Retinal pigment epithelial cell (primary cell): Measurements from ENCODE around the gene AP1S2.

Experiments
- DNase-seq: peaks from one replicate; pipeline ENCODE4 v3.0.0-alpha.2; 2010; ENCODE audit warnings: low read depth
- H3K4me3 ChIP-seq: 2 replicates; pipeline ENCODE4 v1.5.1; 2011; ENCODE audit warnings: mild to moderate bottlenecking, low read length, control low read depth, moderate library complexity
- CTCF ChIP-seq: conservative IDR thresholded peaks from 2 replicates; pipeline ENCODE4 v1.5.1; 2011; ENCODE audit warnings: low read depth, low read length, control low read depth, inconsistent platforms

Gene AP1S2

GRCh38 chrX:15869695-15870094 is 15.1 kb upstream of the AP1S2 start:
- no peak overlapping the region for H3K4me3 ChIP-seq
- DNase-seq = no peak
- TF ChIP-seq CTCF = no peak

- H3K4me3 ChIP-seq = no peak overlapping the region
- TF ChIP-seq CTCF = no peak
- no peak for DNase-seq
These were observed 11.5 kb upstream of the AP1S2 start for GRCh38 chrX:15866147-15866546.

- no peak for DNase-seq
- H3K4me3 ChIP-seq = no peak overlapping the region
- no peak for TF ChIP-seq CTCF
These were observed 10.0 kb upstream of the AP1S2 start for GRCh38 chrX:15864629-15865028.

DNA sequence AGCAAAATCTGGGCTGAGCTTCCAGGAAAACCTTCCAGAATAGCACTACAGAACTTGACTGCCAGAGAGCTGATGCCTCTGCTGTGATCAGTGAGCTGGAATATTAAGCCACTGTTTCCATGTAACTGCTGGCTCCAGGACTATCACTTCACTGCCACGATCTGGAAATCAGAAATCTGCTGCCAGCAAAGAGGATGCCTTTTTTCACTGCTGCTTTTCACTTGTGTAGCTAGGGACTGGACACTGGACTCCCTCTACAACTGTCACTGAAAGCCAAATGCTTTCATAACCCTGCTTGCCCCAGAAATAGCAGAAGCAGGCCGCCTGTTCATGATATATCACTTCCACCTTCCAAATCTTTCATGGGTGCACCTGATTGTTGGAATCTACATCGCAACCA is 9.4 kb upstream of the AP1S2 start:
- no peak overlapping the region for H3K4me3 ChIP-seq
- no peak for TF ChIP-seq CTCF
- no peak for DNase-seq

GRCh38 chrX:15860921-15861320 is 6.3 kb upstream of the AP1S2 start:
- no peak for DNase-seq
- no peak for TF ChIP-seq CTCF
- H3K4me3 ChIP-seq = no peak overlapping the region

DNA sequence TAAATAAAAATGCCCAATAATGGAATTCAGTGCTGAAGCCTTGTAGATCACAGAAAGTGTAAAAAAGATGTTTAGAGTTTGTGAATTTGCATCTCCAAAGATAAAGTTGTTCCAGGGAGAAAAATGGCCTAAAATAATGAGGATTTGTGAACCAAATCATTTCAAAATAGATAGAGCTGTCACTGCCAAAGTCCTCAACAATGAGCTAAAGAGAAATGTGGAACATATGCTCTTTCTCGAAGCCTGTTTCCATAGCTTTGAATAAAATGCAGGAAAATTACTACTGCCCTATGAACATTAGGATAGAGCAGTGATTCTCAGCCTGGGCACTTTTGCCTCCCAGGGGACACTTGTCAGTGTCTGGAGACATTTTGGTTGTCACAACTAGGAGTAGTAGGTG is 3.4 kb upstream of the AP1S2 start:
- no peak for DNase-seq
- TF ChIP-seq CTCF = no peak
- no peak overlapping the region for H3K4me3 ChIP-seq

GRCh38 chrX:15856636-15857035 is 2.0 kb upstream of the AP1S2 start:
- no peak for TF ChIP-seq CTCF
- H3K4me3 ChIP-seq = no peak overlapping the region
- DNase-seq = no peak
